ENCODE results near the gene PTPRO. TPM values are rescaled to one million over a fixed set of nuclear protein-coding genes. Genes with fewer than 3 reads are reported as not detected.

Gene PTPRO
- total RNA-seq, 2 donors from 2014 or later, result 26.1 to 28.3 TPM

DNA sequence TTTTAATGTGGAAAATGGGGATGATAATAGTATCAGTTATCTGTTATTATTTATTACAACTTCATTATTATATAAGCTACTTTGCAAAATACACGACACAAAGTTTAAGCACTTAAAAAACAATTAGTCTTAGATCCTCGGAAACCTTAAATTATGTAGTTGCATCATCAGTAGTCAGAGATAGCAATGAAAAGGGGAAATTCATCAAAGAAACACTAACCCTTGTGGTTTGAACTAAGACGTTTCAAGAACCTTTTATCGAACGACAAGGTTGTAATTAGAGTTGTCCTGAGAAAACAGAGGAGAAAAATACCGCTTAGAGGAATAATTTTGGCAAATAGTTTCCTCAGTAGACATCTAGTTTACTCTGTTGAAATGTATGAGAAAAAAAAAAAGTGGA is 198.5 kb downstream of the PTPRO start:
- no peak for DNase-seq
- no peak overlapping the region for H3K27ac ChIP-seq
- H3K36me3 ChIP-seq, result no peaks in the 10 kb centered on the region
- H3K27me3 ChIP-seq, result no peaks in the 10 kb centered on the region
- intact Hi-C loops (cut with DNase I), result loop anchor here (5.0 to 10.0 kb wide), 3 partner anchors 294 to 376 kb away; no protein-coding TSS in a partner anchor
- no peaks in the 10 kb centered on the region for H3K9me3 ChIP-seq
- H3K9ac ChIP-seq (ENCODE audit: low read depth in 2 of 2, low read length in 2 of 2), result no peak overlapping the region
- TF ChIP-seq, protein P1, sequence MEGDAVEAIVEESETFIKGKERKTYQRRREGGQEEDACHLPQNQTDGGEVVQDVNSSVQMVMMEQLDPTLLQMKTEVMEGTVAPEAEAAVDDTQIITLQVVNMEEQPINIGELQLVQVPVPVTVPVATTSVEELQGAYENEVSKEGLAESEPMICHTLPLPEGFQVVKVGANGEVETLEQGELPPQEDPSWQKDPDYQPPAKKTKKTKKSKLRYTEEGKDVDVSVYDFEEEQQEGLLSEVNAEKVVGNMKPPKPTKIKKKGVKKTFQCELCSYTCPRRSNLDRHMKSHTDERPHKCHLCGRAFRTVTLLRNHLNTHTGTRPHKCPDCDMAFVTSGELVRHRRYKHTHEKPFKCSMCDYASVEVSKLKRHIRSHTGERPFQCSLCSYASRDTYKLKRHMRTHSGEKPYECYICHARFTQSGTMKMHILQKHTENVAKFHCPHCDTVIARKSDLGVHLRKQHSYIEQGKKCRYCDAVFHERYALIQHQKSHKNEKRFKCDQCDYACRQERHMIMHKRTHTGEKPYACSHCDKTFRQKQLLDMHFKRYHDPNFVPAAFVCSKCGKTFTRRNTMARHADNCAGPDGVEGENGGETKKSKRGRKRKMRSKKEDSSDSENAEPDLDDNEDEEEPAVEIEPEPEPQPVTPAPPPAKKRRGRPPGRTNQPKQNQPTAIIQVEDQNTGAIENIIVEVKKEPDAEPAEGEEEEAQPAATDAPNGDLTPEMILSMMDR (IDR thresholded peaks at IDR 0.05), result no peak
- H3K4me3 ChIP-seq, result no peak overlapping the region
- no peaks in the 10 kb centered on the region for H3K4me1 ChIP-seq

DNA sequence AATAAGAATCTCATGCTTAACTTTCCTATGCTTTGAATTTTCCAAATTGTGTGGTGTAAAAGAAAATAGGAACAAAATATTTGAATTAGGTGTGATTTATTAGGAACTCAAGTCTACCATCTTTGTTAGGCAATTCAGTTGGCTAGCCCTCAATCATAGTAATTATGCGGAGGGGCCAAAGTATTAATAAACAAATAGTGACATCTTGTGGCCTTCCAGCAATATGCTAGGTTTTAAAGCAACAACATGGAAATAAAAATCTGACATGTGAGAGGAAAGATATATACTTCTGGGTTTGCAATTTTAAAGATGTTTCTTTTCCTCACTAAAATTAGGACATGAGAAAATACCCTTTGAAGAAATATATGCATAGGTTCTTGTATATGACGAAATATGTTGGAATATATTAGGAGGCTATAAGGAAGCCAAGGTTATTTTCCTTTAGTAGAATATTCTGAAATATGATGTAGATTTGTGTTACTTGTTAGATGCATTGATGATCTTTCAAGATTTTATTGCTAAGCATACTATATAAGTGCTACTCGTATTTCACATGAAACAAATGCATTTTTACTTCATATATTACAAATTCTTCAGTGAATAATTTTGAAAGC is 200.4 kb downstream of the PTPRO start:
- H3K4me3 ChIP-seq, result no peak overlapping the region
- H3K4me1 ChIP-seq, result no peaks in the 10 kb centered on the region
- intact Hi-C loops (cut with DNase I), result loop anchor here (2.0 to 10.0 kb wide), 4 partner anchors 248 to 378 kb away; no protein-coding TSS in a partner anchor
- no peaks in the 10 kb centered on the region for H3K36me3 ChIP-seq
- H3K9ac ChIP-seq (ENCODE audit: low read depth in 2 of 2, low read length in 2 of 2), result no peak overlapping the region
- no peaks in the 10 kb centered on the region for H3K9me3 ChIP-seq
- no peak for DNase-seq
- H3K27ac ChIP-seq, result no peak overlapping the region
- no peaks in the 10 kb centered on the region for H3K27me3 ChIP-seq
- TF ChIP-seq, protein P1 (IDR thresholded peaks at IDR 0.05), result peak; percentile 29

DNA sequence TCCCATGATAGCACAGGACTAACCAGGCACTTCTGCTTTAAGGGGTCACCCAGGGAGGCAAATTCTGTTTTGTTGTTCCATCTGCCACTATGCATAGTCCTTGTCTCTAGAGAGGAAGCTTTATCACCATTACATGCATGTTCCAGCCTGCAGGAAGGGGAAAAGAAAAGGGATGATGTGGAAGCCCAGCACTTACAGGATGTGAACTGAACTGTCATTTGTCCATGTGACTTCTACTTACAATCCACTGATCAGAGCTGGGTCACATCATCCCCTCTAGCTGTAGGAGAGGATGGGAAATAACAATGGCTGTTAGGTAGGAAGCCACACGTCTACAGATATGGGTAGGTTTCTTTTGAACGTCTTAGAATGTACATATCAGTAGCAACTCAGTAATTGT is 203.1 kb downstream of the PTPRO start:
- TF ChIP-seq, protein P1 (IDR thresholded peaks at IDR 0.05), result no peak
- intact Hi-C loops (cut with DNase I), result loop anchor here (10.0 kb wide), 2 partner anchors 329 to 381 kb away; no protein-coding TSS in a partner anchor
- no peak overlapping the region for H3K4me3 ChIP-seq

DNA sequence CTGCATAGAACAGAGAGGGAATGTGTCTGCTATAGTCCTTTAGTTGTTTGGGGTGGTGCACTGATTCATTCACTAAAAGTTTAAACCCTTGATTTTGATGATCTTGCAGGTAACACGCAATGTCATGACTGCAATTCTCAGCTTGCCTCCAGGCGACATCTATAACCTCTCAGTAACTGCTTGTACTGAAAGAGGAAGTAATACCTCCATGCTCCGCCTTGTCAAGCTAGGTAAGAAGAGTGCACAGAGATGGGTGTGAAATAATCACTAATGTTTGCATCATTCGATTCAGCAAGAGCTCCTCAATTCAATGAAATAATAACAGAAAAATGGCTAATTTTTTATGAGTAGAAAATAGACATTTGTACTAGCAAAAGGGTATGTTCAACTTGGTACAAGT is 203.7 kb downstream of the PTPRO start:
- intact Hi-C loops (cut with DNase I), result loop anchor here (10.0 kb wide), 2 partner anchors 329 to 381 kb away; no protein-coding TSS in a partner anchor
- no peak overlapping the region for H3K4me3 ChIP-seq
- no peaks in the 10 kb centered on the region for H3K27me3 ChIP-seq
- no peak for DNase-seq
- H3K9ac ChIP-seq (ENCODE audit: low read depth in 2 of 2, low read length in 2 of 2), result no peak overlapping the region
- TF ChIP-seq, protein P1 (IDR thresholded peaks at IDR 0.05), result no peak
- no peaks in the 10 kb centered on the region for H3K36me3 ChIP-seq
- H3K9me3 ChIP-seq, result no peaks in the 10 kb centered on the region
- H3K4me1 ChIP-seq, result no peaks in the 10 kb centered on the region
- no peak overlapping the region for H3K27ac ChIP-seq

More for the DNA sequence above, 203.1 kb downstream of the PTPRO start:
- H3K27me3 ChIP-seq, result no peaks in the 10 kb centered on the region
- H3K36me3 ChIP-seq, result no peaks in the 10 kb centered on the region
- no peaks in the 10 kb centered on the region for H3K9me3 ChIP-seq
- H3K9ac ChIP-seq (ENCODE audit: low read depth in 2 of 2, low read length in 2 of 2), result no peak overlapping the region
- no peak for DNase-seq
- H3K4me1 ChIP-seq, result no peaks in the 10 kb centered on the region
- no peak overlapping the region for H3K27ac ChIP-seq

DNA sequence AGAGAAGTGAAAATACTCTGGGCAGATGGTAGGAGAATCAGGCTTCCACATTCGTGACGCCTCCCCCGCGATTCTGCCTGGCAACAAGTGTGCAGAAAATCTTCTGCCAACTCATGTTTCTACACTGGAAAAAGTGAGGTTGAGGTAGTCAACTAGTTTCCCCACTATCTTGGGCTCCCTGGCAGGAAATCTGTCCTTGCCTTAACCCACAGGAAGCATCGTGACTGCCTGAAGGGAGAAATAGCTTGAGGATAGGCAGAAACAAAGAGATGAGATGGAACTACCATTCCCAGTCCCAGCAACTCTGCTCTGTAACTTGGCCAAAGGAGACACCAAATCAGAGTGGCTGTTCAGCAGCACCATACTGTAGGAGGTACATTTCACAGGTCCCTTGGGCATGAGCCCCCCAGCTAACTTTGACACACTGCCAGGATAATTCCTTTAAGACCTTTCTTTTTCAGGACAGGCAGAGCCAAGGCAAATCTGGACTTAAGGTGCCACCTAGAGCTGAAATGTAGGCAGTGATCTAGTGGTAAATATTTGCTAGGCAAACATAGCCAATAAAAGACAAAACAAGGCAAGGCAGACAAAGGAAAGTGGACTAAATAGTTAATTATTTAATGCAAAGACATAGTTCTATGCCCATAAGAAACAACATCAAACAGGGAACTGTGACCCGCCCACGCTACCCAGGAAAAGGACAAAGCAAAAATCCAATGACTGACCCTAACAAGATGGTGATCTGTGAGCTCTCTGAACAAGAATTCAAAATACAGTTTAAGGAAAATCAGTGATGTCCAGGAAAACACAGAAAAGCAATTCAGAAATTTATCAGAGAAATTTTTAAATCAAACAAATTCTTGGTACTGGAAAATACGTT is 205.1 kb downstream of the PTPRO start:
- no peaks in the 10 kb centered on the region for H3K4me1 ChIP-seq
- TF ChIP-seq, protein P1 (IDR thresholded peaks at IDR 0.05), result peak; percentile 20
- no peaks in the 10 kb centered on the region for H3K36me3 ChIP-seq
- H3K4me3 ChIP-seq, result no peak overlapping the region
- H3K27me3 ChIP-seq, result no peaks in the 10 kb centered on the region
- no peak overlapping the region for H3K27ac ChIP-seq
- no peaks in the 10 kb centered on the region for H3K9me3 ChIP-seq
- peak; percentile 45 for DNase-seq
- no peak overlapping the region for H3K9ac ChIP-seq (ENCODE audit: low read depth in 2 of 2, low read length in 2 of 2)
- intact Hi-C loops (cut with DNase I), result loop anchor here (10.0 kb wide), 2 partner anchors 327 to 383 kb away; no protein-coding TSS in a partner anchor
